Mucosa of gallbladder (tissue), 1 donor: ENCODE results near the gene DAGLA. TPM values are rescaled to one million over a fixed set of nuclear protein-coding genes. Genes with fewer than 3 reads are reported as not detected.
A peak's percentile ranks its signal among the peaks of the same experiment; 100 is the strongest.

ENCODE experiments used
- DNase-seq: peaks from one replicate; pipeline ENCODE4 v3.0.0-alpha.2; 2020; ENCODE audit warnings: low spot score
- total RNA-seq: library from RNA; stranded (reverse); gene quantifications from one replicate; pipeline ENCODE4 v1.2.1, GENCODE V29; 2021
- donor health status: DM: no; HTN: no; CAD: no.

Gene DAGLA
- total RNA-seq, 1 donor from 2014 or later: 10.6 TPM

DNA sequence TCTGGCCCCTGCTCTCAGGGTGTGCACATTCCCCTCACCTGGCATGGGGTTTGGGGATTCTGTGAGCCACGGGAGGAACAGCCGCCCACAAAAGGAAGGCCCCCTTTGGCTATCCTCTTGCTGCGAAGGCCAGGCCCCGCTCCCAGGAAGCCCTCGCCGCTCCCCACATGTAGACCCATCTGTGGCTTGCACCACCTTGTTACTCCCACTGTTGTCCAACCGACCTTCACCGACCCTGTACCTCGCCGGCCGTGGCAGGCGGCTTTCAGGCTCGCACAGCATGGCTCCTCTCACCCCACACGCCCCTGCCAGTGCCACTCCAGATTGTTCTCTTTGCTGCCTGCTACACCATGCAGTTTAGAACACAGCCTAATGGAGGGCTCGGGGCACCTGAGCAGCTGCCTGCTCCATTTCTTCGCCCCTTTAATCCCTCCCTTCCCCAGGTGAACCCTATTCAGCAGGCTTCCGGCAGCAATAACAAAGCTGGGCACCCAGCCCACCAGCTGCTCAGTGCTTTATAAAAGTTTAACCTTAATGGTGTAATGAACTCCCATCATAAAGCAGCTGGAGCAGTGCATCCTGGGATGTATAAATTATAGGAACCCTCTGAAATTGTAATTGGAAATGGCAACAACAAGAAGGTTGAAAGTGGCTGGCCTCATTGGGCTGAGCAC lies 10.7 kb downstream of the DAGLA start:
- no peak for DNase-seq

DNA sequence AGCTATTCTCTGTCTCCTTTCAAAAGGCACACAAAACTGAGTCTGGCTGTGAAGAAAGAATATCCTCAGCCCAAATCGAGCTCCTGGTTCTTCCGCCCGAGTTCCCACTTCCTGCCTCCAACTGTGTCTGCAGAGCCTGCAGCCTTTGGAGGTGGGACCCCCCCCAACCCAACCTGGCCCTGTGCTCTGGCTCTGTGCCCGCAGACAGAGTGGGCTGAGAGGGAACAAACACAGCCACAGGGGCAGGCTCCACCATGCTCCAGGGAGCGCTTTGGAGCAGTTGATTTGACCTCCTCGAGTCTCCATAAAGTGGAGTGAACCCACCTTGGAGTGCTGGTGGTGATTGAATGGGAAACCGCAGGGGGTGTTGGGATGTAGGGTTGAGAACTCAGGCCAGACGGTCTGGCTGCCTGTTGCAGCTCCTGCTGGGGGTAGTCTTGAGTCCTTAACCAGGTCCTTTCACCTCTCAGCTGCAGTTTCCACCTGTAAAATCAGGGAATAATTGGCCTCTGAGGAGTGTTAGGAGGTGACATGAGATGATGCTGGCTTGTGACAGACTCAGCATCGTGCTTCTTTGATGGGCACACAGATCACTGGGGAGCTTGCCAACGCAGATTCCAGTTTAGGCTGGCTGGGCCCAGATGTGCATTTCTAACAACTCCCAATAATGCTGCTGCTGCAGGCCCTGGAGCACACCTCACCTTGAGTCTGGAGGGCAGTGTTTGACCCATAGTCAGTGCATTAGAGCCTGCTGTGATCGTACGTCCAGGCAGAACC lies 11.4 kb downstream of the DAGLA start:
- no peak for DNase-seq

DNA sequence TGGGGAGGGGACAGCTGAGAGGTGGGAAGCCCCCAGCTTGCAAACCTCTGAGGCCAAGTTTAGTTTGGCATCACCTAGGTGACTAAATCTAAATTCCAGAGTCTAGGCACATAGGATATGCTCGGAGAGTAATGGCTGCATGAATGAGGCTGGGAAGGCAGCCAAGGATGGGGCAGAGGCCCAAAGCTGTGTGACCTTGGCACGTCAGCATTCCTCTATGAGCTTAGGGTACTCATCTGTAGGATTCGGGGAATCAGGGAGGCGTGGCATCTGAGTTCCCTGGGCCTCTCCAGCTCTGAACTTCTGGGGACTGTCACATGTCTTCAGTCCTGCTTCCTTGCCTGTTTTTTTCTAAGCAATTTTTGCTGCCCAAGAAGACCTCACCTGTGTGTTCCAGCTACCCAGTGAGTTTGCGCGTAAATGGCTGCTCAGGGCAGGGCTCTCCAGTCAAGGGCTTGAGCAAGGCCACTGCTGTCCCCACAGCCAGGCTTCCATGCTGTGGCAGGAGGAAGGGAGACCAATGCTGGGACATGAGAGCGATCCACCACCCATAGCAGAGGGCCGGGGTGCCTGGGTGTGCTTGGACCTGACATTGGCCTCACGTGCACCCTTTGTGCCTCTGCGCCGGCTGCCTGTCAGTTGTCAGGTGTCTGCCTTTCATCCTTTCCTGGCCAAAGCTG lies 13.9 kb downstream of the DAGLA start:
- DNase-seq: peak; percentile 41

DNA sequence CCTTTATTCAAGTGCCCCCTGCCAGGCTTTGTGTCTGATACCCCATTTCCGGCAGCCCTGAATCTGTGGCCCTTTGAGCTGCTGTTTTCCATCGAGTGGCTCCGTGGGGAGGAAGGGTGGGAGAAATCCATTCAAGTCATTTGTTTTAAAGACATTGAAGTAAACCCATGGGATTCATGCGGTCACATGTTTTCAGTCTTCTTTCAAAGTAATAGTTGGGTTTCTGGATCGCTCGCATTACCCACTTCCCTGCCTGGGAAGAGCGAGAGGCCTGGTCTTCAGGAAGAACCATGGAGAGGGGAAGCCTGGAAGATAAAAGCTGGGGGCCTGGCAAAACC lies 14.4 kb downstream of the DAGLA start:
- no peak for DNase-seq

DNA sequence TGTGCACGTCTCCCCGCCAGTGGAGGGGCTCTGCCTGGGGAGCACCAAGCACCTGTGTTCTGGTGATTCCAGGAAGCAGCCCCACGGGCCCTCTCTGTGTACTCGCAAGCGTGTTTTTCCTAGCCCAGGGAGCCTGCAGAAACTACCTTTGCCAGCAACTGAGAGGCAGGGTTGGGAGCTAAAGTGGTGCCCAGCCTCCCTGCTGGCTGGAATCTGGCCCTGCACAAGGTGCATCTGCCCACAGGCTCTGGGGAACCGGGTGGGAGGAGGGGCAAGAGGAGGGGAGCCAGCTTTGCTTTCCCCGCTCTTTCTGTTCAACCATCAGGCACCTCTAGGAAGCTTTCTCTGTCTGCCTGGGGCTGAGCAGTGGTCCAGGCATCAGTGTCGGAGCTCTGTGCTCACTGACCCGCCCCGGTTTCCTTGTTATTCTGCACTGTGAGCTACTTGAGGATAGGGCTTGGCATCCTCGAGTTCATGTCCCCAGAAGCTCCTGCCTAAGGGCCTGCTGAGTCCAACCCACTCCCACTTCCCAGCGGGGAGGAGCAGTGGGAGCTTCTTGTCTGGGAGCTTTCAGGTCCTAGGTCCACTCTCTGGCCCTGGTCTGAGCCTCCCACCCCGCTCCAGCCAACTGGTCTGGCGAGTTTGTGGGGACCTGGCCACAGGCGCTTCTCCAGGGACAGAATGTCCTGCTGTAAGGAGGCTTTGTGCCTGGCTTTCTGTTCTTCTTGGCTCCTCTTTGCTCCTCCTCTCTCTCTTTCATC lies 14.9 kb downstream of the DAGLA start:
- peak; percentile 61 for DNase-seq

DNA sequence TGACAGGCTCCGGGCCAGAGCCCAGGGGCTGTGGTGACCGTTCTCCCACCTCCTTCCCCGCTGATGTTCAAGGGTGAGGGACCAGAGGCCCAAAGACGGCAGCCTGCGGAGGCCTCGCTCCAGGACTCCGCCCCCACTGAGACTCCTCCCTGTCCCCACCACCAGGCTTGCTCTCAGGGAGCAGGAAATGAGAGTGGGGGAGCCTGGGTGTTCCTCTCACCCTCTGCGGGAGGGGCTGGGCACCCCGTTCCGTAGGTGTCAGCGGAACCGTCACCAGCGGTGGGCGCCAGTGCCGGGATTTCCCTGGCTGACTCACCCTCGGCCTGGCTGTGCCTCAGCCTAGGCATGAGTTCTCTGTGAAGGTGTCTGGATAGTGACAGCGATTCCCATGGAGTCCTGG lies 15.7 kb downstream of the DAGLA start:
- DNase-seq: peak; percentile 79

DNA sequence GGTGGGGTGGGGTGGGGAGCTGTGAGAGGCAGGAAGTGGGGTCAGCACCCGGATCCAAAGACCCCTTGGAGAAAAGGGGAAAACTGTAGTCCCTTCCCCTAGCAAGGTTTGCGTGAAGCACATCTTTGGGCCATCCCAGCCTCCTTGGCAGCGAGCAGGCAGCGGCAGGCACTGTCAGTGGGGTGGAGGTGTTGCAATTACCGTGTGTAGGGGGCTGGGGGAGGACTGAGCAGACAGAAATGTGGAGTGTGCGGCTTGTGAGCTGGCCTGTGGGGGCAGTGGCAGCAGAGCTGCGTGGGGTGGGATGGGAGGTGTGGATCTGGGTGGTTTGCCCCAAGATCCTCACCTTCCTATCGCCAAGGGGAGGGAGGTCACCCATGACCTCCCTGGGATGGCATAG lies 16.4 kb downstream of the DAGLA start:
- no peak for DNase-seq

DNA sequence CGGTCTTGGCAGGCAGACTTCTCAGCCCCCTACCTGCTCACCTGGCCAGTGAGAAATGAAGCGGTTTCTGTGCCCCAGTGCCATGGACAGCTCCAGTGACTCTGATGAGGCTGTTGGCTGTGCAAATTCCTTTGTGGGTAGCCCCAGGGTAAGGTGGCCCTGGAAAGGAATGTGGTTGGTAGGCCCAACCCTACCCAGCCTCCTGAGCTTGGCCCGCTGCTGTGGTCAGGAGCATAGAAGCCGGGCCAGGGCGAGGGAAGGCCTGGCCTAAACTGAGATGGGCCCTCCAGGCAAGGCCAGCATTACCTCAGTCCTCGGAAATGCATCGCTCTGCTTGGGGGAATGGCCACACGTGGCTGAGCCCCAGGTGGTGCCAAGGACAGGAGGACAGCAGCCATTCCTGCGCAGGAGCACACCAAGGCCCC lies 16.9 kb downstream of the DAGLA start:
- peak; percentile 51 for DNase-seq

DNA sequence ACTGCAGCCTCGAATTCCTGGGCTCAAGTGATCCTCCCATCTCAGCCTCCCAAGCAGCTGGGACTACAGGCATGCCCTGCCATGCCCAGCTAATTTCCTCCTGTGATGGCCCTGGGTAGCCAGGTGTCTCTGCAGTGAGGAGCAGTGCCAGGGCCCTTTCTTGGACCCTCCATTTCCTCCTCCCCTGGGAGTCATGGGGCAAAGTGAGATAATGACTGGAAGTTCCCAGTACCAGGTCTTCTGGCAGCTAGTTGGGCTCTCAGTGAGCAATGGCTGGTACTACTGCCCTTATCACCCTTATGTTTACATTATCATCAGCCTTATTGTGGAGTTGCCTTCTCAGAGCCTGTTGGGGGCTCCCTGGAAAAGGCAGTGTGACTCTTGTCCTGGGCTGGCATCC lies 17.6 kb downstream of the DAGLA start:
- no peak for DNase-seq

DNA sequence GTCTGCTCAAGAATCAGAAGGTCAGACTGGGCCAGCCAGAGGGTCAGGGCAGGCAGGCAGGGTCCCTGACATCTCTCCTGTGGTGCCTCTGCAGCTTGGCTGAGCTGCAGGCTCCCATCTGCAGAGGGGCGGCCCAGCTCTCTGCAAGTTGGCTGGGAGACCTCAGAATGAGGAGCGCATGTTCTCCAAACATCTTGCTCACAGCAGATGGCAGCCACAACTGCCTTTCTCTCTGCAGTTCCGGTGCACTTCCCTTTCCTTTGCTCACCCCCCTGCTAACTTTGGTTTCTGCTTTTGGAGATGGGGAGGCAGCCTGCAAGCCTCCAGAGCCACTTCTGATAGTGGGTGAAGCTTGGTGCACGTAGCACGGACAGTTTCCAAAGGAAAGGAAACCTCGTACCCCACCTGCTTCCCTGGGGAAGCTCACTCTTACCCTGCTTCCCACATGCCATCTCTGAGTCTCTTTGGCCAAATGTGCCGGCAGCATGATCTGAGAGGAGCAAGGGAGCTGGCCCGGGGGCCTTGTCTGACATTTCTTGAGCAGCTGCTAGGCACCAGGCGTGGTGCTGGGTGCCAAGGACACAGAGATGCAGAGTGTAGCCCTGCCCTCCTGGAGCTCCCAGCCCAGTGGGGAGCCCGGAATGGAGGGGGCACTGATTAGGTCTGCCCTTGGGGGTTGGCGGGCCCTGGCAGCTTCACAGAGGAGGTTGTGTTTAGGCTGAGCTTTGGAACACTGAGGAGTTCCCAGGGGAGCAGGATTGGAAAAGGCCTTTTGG lies 18.2 kb downstream of the DAGLA start:
- DNase-seq: no peak

DNA sequence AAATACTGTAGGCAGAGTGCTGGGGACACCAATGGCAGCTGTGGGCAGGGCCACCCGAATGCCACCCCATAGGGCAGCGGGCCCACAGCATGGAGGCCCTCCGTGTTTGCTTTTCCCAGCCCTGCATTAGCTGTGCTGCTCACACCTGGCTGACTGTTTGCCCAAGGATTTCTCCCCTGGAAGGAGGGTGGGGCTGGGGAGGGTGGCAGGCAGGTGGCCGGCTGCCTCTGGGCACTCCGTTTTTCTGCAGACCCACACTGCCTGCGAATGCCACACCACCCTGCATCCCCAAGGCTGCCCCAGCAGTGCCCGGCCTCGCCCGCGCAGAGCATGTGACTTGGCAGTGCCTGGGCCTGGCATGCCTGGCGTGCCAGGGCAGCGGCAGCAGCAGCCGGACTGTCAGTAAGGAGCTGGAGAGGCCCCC lies 19.6 kb downstream of the DAGLA start:
- peak; percentile 78 for DNase-seq

DNA sequence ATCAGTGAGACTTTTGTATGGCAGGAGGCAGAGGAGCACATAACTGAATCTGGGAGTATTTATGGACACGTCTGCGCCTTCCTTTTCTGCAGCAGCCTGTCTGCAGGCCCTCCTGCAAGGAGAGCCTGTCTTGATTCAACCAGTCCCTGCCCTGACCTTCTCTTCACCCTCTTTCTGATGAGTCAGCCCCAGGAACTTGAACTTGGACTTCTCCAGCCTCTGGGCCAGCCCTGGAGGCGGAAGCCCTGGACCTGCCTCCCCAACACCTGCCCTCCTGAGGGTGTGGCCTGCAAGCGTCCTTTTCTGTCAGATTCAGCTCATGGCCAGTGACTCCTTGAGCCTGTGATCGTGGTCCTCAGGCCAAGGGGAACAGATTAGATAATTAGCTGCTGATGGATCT lies 20.0 kb downstream of the DAGLA start:
- peak; percentile 81 for DNase-seq

DNA sequence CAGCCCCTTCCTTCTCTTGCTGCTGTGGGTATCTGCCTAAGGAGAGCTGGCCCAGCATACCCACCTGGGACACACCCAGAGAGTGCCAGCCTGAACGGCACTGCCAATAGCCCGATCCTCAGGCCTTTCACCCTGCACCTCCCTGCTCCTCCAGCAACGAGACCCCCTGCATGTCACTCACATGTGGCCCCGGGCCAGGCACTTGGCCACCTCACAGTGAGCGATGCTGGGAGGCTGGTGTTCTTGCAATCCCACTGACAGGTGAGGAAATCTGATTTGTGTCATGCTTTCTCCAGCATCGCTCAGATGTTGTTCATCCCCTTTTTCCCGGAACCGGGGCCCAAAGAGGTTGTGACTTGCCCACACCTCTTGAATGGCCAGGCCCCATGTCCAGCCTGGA lies 20.5 kb downstream of the DAGLA start:
- no peak for DNase-seq

DNA sequence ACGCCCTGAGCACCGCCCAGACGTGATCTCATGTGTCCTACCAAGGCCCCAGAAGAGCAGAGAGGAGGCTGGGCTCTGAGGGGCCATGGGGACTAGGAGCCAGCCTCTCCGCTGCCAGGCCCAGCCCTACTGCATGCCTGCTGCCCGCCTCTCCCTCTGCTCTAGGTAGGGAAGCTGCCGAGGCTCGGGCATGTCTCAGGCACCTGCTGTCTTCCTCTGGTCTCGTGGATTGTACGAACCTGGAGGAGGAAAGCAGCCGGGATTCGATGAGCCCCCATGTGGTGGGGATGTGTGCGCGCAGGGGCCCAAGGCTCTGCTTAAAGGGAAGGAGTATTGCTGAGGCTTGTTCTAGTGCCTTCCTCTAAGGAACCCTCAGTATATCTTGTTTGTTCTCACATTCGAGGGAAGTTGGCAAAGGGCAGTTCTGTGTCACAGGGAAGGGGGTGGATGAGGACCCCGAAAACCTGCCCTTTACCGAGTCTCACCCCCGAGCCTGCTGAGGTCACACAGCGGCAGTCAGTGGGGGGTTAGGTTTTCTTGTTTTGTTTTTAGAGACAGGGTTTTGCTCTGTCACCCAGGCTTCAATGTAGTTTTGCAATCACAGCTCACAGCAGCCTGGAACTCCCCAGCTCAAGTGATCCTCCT lies 21.2 kb downstream of the DAGLA start:
- no peak for DNase-seq

DNA sequence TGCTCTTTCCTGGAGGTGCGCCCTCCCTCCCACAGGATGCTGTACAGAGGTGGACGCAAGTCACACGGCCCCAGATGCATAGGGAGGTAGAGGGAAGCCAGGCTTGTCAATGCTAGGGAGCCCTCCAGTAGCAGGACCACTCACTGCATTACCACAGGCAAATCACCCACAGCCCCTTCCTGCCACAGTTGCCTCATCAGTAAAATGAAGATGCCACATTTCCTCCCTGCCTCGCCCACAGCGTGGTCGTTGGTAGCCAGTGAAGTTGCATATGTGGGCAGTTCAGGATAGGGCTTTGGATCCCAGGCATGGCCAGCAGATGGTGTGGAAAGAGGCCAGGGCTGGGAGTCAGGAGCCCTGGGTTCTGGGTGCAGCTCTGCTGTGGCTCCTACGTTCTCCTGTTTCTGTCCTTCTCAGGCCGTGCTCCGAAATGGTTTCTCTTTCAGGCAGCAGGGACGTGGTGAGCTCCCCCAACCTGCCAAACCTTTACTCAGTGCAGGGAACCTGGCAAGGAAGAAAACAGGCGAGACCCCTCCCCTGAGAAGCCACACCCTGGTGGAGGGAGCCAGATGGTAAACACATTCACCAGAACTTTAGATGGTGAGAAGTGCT lies 22.6 kb downstream of the DAGLA start:
- no peak for DNase-seq

DNA sequence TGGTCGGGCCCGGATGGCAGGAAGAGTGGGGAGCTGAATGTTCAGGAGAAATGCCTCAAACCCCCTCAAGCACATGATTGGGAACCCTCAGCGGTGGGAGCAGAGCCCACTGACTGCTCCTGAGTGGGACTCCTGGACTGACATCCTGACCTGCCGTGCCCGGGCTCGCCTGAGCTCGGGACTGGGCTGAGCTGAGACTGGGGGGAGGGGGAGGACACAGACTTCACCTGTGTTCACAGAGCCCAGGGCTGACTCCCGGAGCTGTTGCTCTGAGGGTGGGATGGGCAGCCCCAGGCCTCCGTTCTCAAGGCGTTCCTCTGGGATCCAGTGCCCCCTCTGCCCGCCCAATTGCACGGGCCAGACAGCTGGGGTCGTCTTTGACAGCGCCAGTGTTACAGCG lies 24.6 kb downstream of the DAGLA start:
- no peak for DNase-seq

DNA sequence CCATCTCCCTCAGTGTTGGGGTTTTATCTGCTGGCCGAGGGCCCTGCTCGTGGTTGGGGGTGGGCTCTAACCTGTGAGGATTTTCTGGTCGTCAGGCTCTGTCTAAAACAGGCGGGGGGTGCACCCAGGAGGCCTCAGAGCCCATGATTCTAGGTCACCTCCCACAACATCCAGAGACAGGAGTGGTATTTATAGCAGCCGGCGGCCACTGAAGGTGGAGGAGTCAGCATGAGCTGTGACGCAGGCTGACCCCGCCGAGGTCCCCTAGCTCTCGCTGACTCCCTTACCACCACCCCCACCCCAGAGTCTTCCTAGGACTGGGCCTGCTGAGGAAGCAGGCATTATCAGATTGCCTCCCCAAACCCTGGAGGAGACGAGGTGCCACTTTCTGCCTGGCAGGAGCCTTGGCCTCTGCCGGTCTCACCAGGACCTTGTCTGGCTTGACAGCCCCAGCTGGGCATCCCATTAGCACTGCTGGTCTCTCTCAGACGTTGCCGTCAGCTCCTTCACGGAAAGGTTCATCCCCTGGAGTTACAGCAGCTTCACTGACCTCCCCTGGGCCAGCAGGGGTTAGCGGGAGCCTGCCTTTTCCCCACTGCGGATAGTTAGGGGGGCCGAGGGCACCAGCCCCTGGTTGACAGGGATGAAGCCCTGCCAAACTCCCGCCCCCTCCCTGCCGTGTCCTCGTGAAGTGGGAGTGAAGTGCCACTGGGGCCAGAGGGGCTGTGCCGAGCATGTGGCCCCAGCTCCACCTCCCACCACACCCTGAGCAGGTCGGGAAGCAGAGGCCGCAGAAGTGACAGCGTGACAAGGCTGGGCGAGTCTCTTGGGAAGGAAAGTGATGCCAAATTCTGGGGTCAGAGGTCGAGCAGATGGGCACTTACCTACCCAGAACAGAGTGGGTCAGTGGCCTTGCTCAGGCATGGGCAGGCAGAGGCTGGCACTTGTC lies 26.5 kb downstream of the DAGLA start:
- no peak for DNase-seq

DNA sequence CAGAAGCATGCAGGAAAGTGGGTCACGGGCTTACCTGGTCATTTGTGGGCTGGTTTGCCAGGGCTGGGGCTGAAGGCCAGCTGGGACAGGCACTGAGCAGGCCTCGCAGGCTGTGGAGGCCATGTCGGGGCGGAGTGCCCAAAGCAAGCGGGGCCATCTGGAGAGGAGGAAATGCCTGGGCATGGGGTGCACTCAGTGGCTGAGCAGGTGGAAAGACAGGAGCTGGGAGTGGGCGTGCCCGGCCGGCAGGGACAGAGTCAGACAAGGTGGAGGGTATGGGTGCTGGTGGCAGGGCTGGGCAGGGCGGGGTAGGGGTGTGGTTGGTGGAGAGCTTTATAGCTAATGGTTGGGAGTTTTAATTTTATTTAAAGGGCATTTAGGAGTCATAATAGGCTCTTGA lies 27.4 kb downstream of the DAGLA start:
- DNase-seq: no peak

DNA sequence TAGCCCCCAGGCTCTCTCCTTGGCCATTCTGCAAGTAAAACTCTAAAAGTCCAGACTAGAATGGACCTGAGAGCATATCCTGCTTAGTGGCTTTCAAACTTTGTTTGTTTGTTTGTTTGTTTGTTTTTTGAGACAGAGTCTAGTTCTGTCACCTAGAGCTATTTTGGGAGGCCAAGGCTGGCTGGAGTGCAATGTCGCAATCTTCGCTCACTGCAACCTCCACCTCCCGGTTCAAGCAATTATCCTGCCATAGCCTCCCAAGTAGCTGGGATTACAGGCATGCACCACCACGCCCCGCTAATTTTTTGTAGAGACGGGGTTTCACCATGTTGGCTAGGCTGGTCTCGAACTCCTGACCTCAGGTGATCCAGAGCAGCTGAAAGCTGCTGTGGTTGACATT lies 28.9 kb downstream of the DAGLA start:
- DNase-seq: no peak
